H7 (cell line): ENCODE results near the gene SLC7A5. TPM values are rescaled to one million over a fixed set of nuclear protein-coding genes. Genes with fewer than 3 reads are reported as not detected.
"Not testable (repeated sequence)": the region's sequence is repeated elsewhere in the genome, so short reads cannot be mapped to it uniquely, and the experiment has no call there.

ENCODE experiments used
- DNase-seq: peaks from one replicate; pipeline ENCODE4 v3.0.0; 2012
- H3K27me3 ChIP-seq: 2 replicates; pipeline ENCODE4 v1.6.0; 2011; ENCODE audit warnings: mild to moderate bottlenecking, low read length; ENCODE audit not compliant: control insufficient read depth, insufficient read depth
- H3K36me3 ChIP-seq: replicated peaks from 2 replicates; pipeline ENCODE4 v1.5.1; 2011; ENCODE audit warnings: low read length; ENCODE audit not compliant: control insufficient read depth, insufficient read depth
- H3K4me3 ChIP-seq: 2 replicates; pipeline ENCODE4 v1.5.1; 2011; ENCODE audit warnings: low read depth, mild to moderate bottlenecking, control low read depth, low read length, moderate library complexity; ENCODE audit not compliant: insufficient read depth
- total RNA-seq: library from RNA; depleted of rRNA; stranded (reverse); fragments of >200 nt; shearing (Covaris generic); gene quantifications from 2 replicates; pipeline ENCODE4 v1.2.3, GENCODE V29; 2014

Gene SLC7A5
- total RNA-seq, 1 experiment from 2014 or later = 188 TPM

GRCh38 chr16:87830673-87831420 is 38.5 kb downstream of the SLC7A5 start:
- H3K36me3 ChIP-seq = peaks cover 20% of the 10 kb centered on the region
- H3K27me3 ChIP-seq = no peaks in the 10 kb centered on the region
- H3K4me3 ChIP-seq = no peak overlapping the region
- DNase-seq = no peak

GRCh38 chr16:87829988-87830672 is 39.2 kb downstream of the SLC7A5 start:
- Histone ChIP-seq H3K27me3 (no peaks in the 10 kb centered on the region), H3K4me3 (no peak overlapping the region), H3K36me3 (peaks cover 20% of the 10 kb centered on the region)
- DNase-seq = no peak

GRCh38 chr16:87829622-87829980 is 39.7 kb downstream of the SLC7A5 start:
- Histone ChIP-seq H3K27me3 (no peaks in the 10 kb centered on the region), H3K4me3 (no peak overlapping the region), H3K36me3 (peaks cover 16% of the 10 kb centered on the region)
- no peak for DNase-seq

GRCh38 chr16:87828907-87829621 is 40.2 kb downstream of the SLC7A5 start:
- Histone ChIP-seq H3K27me3 (no peaks in the 10 kb centered on the region), H3K4me3 (no peak overlapping the region), H3K36me3 (peaks cover 13% of the 10 kb centered on the region)
- peak; percentile 77 for DNase-seq

GRCh38 chr16:87828071-87828906 is 41.0 kb downstream of the SLC7A5 start:
- Histone ChIP-seq H3K27me3 (no peaks in the 10 kb centered on the region), H3K4me3 (no peak overlapping the region), H3K36me3 (peaks cover 9% of the 10 kb centered on the region)
- no peak for DNase-seq

- not testable (repeated sequence) for DNase-seq, H3K36me3 ChIP-seq, H3K27me3 ChIP-seq, H3K4me3 ChIP-seq
These were observed 41.8 kb downstream of the SLC7A5 start for GRCh38 chr16:87827588-87827915.

- H3K4me3 ChIP-seq = no peak overlapping the region
- peaks cover 3% of the 10 kb centered on the region; the same call in 1 of the 2 replicates for H3K36me3 ChIP-seq
- DNase-seq = peak; percentile 80
- H3K27me3 ChIP-seq = no peaks in the 10 kb centered on the region
These were observed 42.3 kb downstream of the SLC7A5 start for GRCh38 chr16:87826798-87827587.

GRCh38 chr16:87826407-87826797 is 42.9 kb downstream of the SLC7A5 start:
- not testable (repeated sequence) for DNase-seq, H3K36me3 ChIP-seq, H3K4me3 ChIP-seq, H3K27me3 ChIP-seq

- DNase-seq, H3K27me3 ChIP-seq, H3K36me3 ChIP-seq, H3K4me3 ChIP-seq: not testable (repeated sequence)
These were observed 43.5 kb downstream of the SLC7A5 start for GRCh38 chr16:87825842-87826120.

GRCh38 chr16:87824991-87825841 is 44.1 kb downstream of the SLC7A5 start:
- no peaks in the 10 kb centered on the region for H3K27me3 ChIP-seq
- H3K36me3 ChIP-seq = no peaks in the 10 kb centered on the region
- DNase-seq = peak; percentile 79
- no peak overlapping the region for H3K4me3 ChIP-seq

- DNase-seq = peak; percentile 76
- Histone ChIP-seq H3K36me3 (no peaks in the 10 kb centered on the region), H3K4me3 (no peak overlapping the region), H3K27me3 (no peaks in the 10 kb centered on the region)
These were observed 45.0 kb downstream of the SLC7A5 start for GRCh38 chr16:87824016-87824990.

- Histone ChIP-seq H3K4me3 (no peak overlapping the region), H3K27me3 (no peaks in the 10 kb centered on the region), H3K36me3 (no peaks in the 10 kb centered on the region)
- DNase-seq = no peak
These were observed 46.0 kb downstream of the SLC7A5 start for GRCh38 chr16:87823181-87823929.
